Gastrocnemius medialis (tissue), 4 donors: Measurements from ENCODE around the gene TTLL8. TPM values are rescaled to one million over a fixed set of nuclear protein-coding genes. Genes with fewer than 3 reads are reported as not detected.

ENCODE experiments used
- ATAC-seq, 2 donors: fragments of 150-250 bp; one replicate each; pipeline ENCODE4 v1.9.1; 2016
- DNase-seq, 2 donors: peaks; one replicate each; pipeline ENCODE4 v3.0.0-alpha.2; 2019
- H3K27ac ChIP-seq, 4 donors: fragments of 200-600 bp; sonication (generic); 1 replicate in 1 of 4; 2 replicates in 3 of 4; pipeline ENCODE4 v1.5.1; 2016 to 2018; ENCODE audit warnings: mild to moderate bottlenecking in 2 of 4, moderate library complexity in 1 of 4
- H3K27me3 ChIP-seq, 3 donors: fragments of 200-600 bp; sonication (generic) in 2 of 3; 1 replicate in 1 of 3; 2 replicates in 2 of 3; pipeline versions ENCODE4 v1.5.1 to v1.6.0; 2016 to 2019; ENCODE audit warnings: mild to moderate bottlenecking in 1 of 3, moderate library complexity in 1 of 3
- H3K36me3 ChIP-seq, 2 donors: fragments of 200-600 bp; sonication (generic) in 1 of 2; one replicate each; pipeline ENCODE4 v1.5.1; 2017 to 2018
- H3K4me1 ChIP-seq, 2 donors: fragments of 200-600 bp; sonication (generic) in 1 of 2; one replicate each; pipeline ENCODE4 v1.5.1; 2016 to 2017; ENCODE audit warnings: mild to moderate bottlenecking in 2 of 2
- H3K4me3 ChIP-seq, 4 donors: fragments of 200-600 bp; sonication (generic) in 3 of 4; 1 replicate in 1 of 4; 2 replicates in 3 of 4; pipeline ENCODE4 v1.5.1; 2016 to 2019; ENCODE audit warnings: mild to moderate bottlenecking in 2 of 4
- H3K9me3 ChIP-seq, 3 donors: fragments of 200-600 bp; sonication (generic) in 2 of 3; 1 replicate in 1 of 3; 2 replicates in 2 of 3; pipeline ENCODE4 v1.5.1; 2016 to 2019
- POLR2A ChIP-seq, 2 donors: fragments of 450-650 bp; IDR thresholded peaks; one replicate each; pipeline ENCODE4 v1.6.1; 2017; ENCODE audit warnings: antibody characterized with exemption in 2 of 2, mild to moderate bottlenecking in 2 of 2, moderate library complexity in 2 of 2
- in situ Hi-C, 4 donors: fragments of 200-750 bp; cut with MboI; loops; one replicate each; pipeline versions ENCODE4 v1.15.0 to v1.8.0; 2017; ENCODE audit warnings: low sequenced_read_pairs in 4 of 4
- intact Hi-C: fragments of 100-400 bp; cut with DNase I; formaldehyde crosslinking; loops from one replicate; pipeline ENCODE4 v1.15.1; 2023; ENCODE audit warnings: low total_unique reads
- total RNA-seq, 4 donors: library from RNA; depleted of rRNA; stranded (reverse); fragments of >200 nt; gene quantifications; one replicate each; pipeline versions ENCODE4 v1.1.0 to v1.2.3, GENCODE V29; 2016
- TF ChIP-seq, protein P1 (sequence below), 5 experiments: fragments of 450-650 bp in 3 of 5; fragments of 200-600 bp in 2 of 5; sonication (generic) in 2 of 5; IDR thresholded peaks in 4 of 5; conservative IDR thresholded peaks in 1 of 5; 1 replicate in 4 of 5; 2 replicates in 1 of 5; pipeline ENCODE4 v1.5.1; 2016 to 2019; ENCODE audit warnings: antibody characterized with exemption in 5 of 5, mild to moderate bottlenecking in 3 of 5, moderate library complexity in 3 of 5

TTLL8 gene
- total RNA-seq, 4 donors from 2014 or later = not detected

- intact Hi-C loops (no loop called here), in situ Hi-C loops (no loop called here)
- Histone ChIP-seq H3K36me3 (no peaks in the 10 kb centered on the region), H3K27me3 (peaks cover 37 to 51% (median 51%) of the 10 kb centered on the region in 3 donors), H3K4me3 (no peak overlapping the region), H3K4me1 (no peaks in the 10 kb centered on the region), H3K27ac (no peak overlapping the region), H3K9me3 (no peaks in the 10 kb centered on the region)
- ATAC-seq (no peak), DNase-seq (no peak)
- no peak for TF ChIP-seq POLR2A (IDR thresholded peaks at IDR 0.05)
- TF ChIP-seq, protein P1, sequence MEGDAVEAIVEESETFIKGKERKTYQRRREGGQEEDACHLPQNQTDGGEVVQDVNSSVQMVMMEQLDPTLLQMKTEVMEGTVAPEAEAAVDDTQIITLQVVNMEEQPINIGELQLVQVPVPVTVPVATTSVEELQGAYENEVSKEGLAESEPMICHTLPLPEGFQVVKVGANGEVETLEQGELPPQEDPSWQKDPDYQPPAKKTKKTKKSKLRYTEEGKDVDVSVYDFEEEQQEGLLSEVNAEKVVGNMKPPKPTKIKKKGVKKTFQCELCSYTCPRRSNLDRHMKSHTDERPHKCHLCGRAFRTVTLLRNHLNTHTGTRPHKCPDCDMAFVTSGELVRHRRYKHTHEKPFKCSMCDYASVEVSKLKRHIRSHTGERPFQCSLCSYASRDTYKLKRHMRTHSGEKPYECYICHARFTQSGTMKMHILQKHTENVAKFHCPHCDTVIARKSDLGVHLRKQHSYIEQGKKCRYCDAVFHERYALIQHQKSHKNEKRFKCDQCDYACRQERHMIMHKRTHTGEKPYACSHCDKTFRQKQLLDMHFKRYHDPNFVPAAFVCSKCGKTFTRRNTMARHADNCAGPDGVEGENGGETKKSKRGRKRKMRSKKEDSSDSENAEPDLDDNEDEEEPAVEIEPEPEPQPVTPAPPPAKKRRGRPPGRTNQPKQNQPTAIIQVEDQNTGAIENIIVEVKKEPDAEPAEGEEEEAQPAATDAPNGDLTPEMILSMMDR (IDR thresholded peaks at IDR 0.05 in 4 of 5, conservative IDR thresholded peaks at IDR 0.05 in 1 of 5) = no peak
These were observed 40.3 kb downstream of the TTLL8 start for GRCh38 chr22:50017701-50018224.

GRCh38 chr22:50016988-50017700, 41.0 kb downstream of the TTLL8 start:
- intact Hi-C loops (no loop called here), in situ Hi-C loops (no loop called here)
- no peak overlapping the region for H3K4me3 ChIP-seq
- no peaks in the 10 kb centered on the region for H3K36me3 ChIP-seq
- H3K27ac ChIP-seq = no peak overlapping the region
- TF ChIP-seq, protein P1 (IDR thresholded peaks at IDR 0.05 in 4 of 5, conservative IDR thresholded peaks at IDR 0.05 in 1 of 5) = no peak
- H3K9me3 ChIP-seq = no peaks in the 10 kb centered on the region
- no peak for ATAC-seq
- H3K4me1 ChIP-seq = no peaks in the 10 kb centered on the region
- DNase-seq = no peak
- H3K27me3 ChIP-seq = peaks cover 43 to 58% (median 55%) of the 10 kb centered on the region in 3 donors

DNA sequence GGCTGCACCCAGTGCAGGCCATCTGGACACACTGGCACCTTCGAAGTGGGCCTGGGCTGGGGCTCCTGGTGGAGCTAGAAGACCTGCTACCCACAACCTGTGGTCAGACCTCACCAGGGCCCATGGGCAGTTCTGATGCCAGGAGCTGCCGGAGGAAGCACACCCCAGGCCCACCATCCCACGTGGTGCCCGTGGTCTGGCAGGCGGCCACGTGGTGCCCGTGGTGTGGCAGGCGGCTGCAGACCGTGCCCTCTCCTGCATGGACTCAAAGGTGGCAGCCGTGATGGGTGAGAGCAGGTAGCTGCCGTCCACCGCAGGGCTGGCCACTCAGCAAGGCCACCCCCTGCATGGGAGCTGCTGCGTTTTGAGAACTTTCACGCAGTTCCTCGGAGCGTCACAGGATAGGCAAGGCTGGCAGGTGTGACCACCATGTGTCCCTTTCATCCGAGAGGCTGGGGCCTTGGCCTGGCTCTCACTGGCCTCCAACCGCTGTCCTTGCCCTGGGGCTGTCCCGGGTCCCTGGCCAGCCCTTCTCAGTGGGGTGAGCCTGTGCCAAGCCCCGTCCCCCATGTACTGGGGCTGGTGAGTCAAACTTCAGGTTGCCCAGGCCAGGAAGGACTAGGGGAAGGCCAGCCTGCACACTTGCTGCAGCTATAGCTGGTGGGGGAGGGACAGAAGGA, 41.6 kb downstream of the TTLL8 start:
- Histone ChIP-seq H3K9me3 (no peaks in the 10 kb centered on the region), H3K27me3 (peaks cover 50 to 64% (median 62%) of the 10 kb centered on the region in 3 donors), H3K4me1 (no peaks in the 10 kb centered on the region), H3K4me3 (no peak overlapping the region), H3K36me3 (no peaks in the 10 kb centered on the region), H3K27ac (no peak overlapping the region)
- no peak for TF ChIP-seq POLR2A (IDR thresholded peaks at IDR 0.05)
- TF ChIP-seq, protein P1 (IDR thresholded peaks at IDR 0.05 in 4 of 5, conservative IDR thresholded peaks at IDR 0.05 in 1 of 5) = no peak
- intact Hi-C loops (no loop called here), in situ Hi-C loops (no loop called here)
- ATAC-seq (no peak), DNase-seq (peak in 1 of 2 donors; percentile 12)

- in situ Hi-C loops = no loop called here
- peak in 1 of 2 donors; percentile 5 for DNase-seq
- peaks cover 57 to 72% (median 69%) of the 10 kb centered on the region in 3 donors for H3K27me3 ChIP-seq
- no peak overlapping the region for H3K4me3 ChIP-seq
- intact Hi-C loops = no loop called here
- no peaks in the 10 kb centered on the region for H3K36me3 ChIP-seq
- H3K27ac ChIP-seq = no peak overlapping the region
- no peaks in the 10 kb centered on the region for H3K4me1 ChIP-seq
- H3K9me3 ChIP-seq = no peaks in the 10 kb centered on the region
- no peak for ATAC-seq
- TF ChIP-seq, protein P1 (IDR thresholded peaks at IDR 0.05 in 4 of 5, conservative IDR thresholded peaks at IDR 0.05 in 1 of 5) = no peak
- no peak for TF ChIP-seq POLR2A (IDR thresholded peaks at IDR 0.05)
These were observed 42.4 kb downstream of the TTLL8 start for GRCh38 chr22:50015451-50016307.
